ENCODE data around the gene FNIP2. TPM values are rescaled to one million over a fixed set of nuclear protein-coding genes. Genes with fewer than 3 reads are reported as not detected.

Gene FNIP2
- total and polyA plus RNA-seq, 10 of the 15 experiments (the other 5 are each of a cell fraction or from before 2014, with no cell fraction given) = 0.03 to 0.38 (median 0.15) TPM

DNA sequence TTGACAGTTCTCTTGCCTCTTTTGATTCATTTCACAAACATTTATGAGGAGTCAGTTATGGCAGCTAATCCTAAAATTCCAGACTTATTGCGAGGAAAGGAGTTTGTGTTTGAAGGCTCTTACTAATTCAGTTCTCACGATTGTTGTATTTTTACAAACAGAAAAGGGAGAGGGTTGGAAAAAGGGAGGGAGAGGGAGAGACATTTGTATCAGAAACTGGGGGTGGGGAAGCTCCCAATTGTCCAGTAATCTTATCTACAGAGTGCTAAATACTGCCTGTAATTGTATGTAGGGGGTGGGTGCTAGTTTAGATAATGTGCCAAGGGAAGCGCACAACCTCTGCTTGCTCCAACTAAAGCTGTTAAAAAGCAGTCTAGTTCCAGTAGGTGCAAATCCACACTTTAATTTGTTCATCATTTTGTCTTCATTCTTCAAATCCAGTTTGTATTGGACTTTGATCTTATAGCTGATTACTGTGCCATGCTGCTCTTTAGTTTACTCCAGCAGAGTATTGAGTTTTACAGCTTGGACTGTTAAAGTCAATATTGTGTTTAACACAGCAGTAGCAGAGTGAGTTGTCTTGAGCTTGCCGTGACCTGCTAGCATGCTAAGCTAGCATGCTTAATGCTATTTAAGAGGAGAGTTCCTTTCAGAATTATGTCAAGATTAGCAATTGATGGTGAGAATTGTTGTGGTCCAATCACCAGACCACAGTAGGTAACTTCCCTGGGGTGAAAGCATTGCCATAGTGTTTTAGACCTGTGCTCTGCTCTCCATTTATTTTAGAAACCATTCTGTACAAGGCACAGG lies 13.9 kb downstream of the FNIP2 start (continued):
- TF ChIP-seq, protein P1, sequence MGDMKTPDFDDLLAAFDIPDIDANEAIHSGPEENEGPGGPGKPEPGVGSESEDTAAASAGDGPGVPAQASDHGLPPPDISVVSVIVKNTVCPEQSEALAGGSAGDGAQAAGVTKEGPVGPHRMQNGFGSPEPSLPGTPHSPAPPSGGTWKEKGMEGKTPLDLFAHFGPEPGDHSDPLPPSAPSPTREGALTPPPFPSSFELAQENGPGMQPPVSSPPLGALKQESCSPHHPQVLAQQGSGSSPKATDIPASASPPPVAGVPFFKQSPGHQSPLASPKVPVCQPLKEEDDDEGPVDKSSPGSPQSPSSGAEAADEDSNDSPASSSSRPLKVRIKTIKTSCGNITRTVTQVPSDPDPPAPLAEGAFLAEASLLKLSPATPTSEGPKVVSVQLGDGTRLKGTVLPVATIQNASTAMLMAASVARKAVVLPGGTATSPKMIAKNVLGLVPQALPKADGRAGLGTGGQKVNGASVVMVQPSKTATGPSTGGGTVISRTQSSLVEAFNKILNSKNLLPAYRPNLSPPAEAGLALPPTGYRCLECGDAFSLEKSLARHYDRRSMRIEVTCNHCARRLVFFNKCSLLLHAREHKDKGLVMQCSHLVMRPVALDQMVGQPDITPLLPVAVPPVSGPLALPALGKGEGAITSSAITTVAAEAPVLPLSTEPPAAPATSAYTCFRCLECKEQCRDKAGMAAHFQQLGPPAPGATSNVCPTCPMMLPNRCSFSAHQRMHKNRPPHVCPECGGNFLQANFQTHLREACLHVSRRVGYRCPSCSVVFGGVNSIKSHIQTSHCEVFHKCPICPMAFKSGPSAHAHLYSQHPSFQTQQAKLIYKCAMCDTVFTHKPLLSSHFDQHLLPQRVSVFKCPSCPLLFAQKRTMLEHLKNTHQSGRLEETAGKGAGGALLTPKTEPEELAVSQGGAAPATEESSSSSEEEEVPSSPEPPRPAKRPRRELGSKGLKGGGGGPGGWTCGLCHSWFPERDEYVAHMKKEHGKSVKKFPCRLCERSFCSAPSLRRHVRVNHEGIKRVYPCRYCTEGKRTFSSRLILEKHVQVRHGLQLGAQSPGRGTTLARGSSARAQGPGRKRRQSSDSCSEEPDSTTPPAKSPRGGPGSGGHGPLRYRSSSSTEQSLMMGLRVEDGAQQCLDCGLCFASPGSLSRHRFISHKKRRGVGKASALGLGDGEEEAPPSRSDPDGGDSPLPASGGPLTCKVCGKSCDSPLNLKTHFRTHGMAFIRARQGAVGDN (IDR thresholded peaks at IDR 0.05) = peak; percentile 53
- no peak for TF ChIP-seq EED (IDR thresholded peaks at IDR 0.05; ENCODE audit: low read depth)
- TF ChIP-seq, protein P2, sequence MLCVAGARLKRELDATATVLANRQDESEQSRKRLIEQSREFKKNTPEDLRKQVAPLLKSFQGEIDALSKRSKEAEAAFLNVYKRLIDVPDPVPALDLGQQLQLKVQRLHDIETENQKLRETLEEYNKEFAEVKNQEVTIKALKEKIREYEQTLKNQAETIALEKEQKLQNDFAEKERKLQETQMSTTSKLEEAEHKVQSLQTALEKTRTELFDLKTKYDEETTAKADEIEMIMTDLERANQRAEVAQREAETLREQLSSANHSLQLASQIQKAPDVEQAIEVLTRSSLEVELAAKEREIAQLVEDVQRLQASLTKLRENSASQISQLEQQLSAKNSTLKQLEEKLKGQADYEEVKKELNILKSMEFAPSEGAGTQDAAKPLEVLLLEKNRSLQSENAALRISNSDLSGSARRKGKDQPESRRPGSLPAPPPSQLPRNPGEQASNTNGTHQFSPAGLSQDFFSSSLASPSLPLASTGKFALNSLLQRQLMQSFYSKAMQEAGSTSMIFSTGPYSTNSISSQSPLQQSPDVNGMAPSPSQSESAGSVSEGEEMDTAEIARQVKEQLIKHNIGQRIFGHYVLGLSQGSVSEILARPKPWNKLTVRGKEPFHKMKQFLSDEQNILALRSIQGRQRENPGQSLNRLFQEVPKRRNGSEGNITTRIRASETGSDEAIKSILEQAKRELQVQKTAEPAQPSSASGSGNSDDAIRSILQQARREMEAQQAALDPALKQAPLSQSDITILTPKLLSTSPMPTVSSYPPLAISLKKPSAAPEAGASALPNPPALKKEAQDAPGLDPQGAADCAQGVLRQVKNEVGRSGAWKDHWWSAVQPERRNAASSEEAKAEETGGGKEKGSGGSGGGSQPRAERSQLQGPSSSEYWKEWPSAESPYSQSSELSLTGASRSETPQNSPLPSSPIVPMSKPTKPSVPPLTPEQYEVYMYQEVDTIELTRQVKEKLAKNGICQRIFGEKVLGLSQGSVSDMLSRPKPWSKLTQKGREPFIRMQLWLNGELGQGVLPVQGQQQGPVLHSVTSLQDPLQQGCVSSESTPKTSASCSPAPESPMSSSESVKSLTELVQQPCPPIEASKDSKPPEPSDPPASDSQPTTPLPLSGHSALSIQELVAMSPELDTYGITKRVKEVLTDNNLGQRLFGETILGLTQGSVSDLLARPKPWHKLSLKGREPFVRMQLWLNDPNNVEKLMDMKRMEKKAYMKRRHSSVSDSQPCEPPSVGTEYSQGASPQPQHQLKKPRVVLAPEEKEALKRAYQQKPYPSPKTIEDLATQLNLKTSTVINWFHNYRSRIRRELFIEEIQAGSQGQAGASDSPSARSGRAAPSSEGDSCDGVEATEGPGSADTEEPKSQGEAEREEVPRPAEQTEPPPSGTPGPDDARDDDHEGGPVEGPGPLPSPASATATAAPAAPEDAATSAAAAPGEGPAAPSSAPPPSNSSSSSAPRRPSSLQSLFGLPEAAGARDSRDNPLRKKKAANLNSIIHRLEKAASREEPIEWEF (IDR thresholded peaks at IDR 0.05; ENCODE audit: insufficient replicate concordance, low read depth, low read length) = peak; percentile 45

Measured in GM12878 (cell line).